SJSA1 (cell line): Measurements from ENCODE around the gene SPTBN1. TPM values are rescaled to one million over a fixed set of nuclear protein-coding genes. Genes with fewer than 3 reads are reported as not detected.

ENCODE experiments used
- DNase-seq, 2 experiments: peaks; one replicate each; pipeline ENCODE4 v3.0.0-alpha.2; 2015 to 2020; ENCODE audit warnings: low spot score in 2 of 2, low read depth in 1 of 2
- H3K27ac ChIP-seq: fragments of 250-450 bp; sonication (Bioruptor Pico); 2 replicates; pipeline ENCODE4 v1.5.1; 2020; ENCODE audit warnings: mild to moderate bottlenecking, moderate library complexity
- H3K27me3 ChIP-seq: fragments of 250-450 bp; sonication (Bioruptor Pico); replicated peaks from 2 replicates; pipeline ENCODE4 v1.5.1; 2020; ENCODE audit warnings: mild to moderate bottlenecking, moderate library complexity
- H3K36me3 ChIP-seq: fragments of 250-450 bp; sonication (Bioruptor Pico); 2 replicates; pipeline ENCODE4 v1.5.1; 2020; ENCODE audit warnings: mild to moderate bottlenecking
- H3K4me1 ChIP-seq: fragments of 250-450 bp; sonication (Bioruptor Pico); replicated peaks from 2 replicates; pipeline ENCODE4 v1.6.1; 2021; ENCODE audit warnings: mild to moderate bottlenecking
- H3K4me3 ChIP-seq: fragments of 250-450 bp; sonication (Bioruptor Pico); 2 replicates; pipeline ENCODE4 v1.5.1; 2020; ENCODE audit warnings: mild to moderate bottlenecking
- H3K9me3 ChIP-seq: fragments of 250-450 bp; sonication (Bioruptor Pico); replicated peaks from 2 replicates; pipeline ENCODE4 v1.5.1; 2020; ENCODE audit warnings: mild to moderate bottlenecking
- total RNA-seq: library from RNA; depleted of rRNA; stranded (reverse); fragments of >200 nt; shearing (Covaris generic); gene quantifications from 2 replicates; pipeline ENCODE4 v1.2.3, GENCODE V29; 2014

SPTBN1 gene
- total RNA-seq, 1 experiment from 2014 or later: 180 TPM

DNA sequence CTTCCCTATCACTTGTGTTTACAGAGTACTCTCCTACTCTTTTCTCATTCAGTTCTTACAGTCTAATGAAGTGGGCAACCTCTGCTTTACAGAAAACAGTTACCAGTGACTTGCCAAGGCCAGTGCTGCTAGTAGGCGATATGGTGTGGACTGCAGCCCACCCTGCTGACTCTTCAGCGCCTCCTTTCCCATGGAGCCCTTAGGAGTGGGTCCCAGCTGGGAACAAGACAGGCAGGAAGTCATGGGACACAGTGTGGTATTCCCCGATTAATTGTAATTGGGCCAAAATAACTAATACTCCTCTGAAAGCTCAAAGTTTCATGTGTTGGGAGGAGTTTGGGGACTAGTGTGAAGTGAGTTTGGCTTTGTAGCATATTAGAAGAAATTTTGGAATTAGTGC, 147.2 kb downstream of the SPTBN1 start:
- H3K27me3 ChIP-seq: no peaks in the 10 kb centered on the region
- peaks cover 27% of the 10 kb centered on the region for H3K36me3 ChIP-seq
- peaks cover 50% of the 10 kb centered on the region for H3K4me1 ChIP-seq
- DNase-seq: no peak
- no peaks in the 10 kb centered on the region for H3K9me3 ChIP-seq
- no peak overlapping the region for H3K4me3 ChIP-seq
- no peak overlapping the region; the same call in none of the 2 replicates for H3K27ac ChIP-seq

DNA sequence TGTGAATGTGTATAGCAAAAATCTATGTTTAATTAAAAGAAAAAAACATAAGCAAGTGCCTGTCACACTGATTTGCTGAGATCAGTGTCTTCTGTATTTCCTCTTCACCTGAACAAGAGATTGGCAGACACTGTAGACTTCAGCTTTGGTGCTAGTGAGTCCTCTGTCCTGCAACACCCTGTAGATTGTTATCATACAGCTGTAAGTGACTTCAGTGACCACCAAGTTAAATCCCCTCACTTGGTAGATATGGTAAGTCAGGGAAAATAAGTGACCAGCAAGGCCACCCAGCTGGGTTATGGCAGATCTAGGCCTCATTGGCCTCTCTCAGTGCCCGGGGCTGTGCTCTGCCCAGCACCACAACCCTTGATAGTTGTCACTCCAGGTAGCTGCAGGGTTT, 147.7 kb downstream of the SPTBN1 start:
- H3K27ac ChIP-seq: no peak overlapping the region; the same call in 1 of the 2 replicates
- peaks cover 23% of the 10 kb centered on the region for H3K36me3 ChIP-seq
- H3K27me3 ChIP-seq: no peaks in the 10 kb centered on the region
- no peak overlapping the region for H3K4me3 ChIP-seq
- DNase-seq: no peak
- peaks cover 50% of the 10 kb centered on the region for H3K4me1 ChIP-seq
- H3K9me3 ChIP-seq: no peaks in the 10 kb centered on the region

DNA sequence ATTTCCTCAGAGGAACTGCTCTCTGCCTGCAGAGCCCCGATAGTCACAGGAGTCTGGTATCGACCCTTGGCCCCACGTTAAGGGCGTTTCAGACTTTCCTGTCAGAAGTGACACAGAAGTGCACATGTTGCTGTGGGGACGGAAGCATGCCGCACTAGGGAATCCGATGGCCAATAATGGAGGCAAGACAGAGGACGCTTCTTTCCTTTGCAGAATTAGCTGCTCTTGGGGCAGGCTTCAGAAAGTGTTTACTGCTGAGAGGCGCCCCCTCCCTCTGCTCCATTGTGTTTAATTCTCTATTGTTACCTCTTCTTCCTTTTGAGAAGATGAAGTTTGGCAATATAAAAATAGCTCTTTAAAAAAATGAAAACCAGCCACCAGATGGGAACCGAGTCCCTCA, 148.7 kb downstream of the SPTBN1 start:
- Histone ChIP-seq H3K27me3 (no peaks in the 10 kb centered on the region), H3K27ac (no peak overlapping the region), H3K4me3 (no peak overlapping the region), H3K4me1 (peaks cover 48% of the 10 kb centered on the region), H3K36me3 (peaks cover 12% of the 10 kb centered on the region), H3K9me3 (no peaks in the 10 kb centered on the region)
- no peak for DNase-seq

DNA sequence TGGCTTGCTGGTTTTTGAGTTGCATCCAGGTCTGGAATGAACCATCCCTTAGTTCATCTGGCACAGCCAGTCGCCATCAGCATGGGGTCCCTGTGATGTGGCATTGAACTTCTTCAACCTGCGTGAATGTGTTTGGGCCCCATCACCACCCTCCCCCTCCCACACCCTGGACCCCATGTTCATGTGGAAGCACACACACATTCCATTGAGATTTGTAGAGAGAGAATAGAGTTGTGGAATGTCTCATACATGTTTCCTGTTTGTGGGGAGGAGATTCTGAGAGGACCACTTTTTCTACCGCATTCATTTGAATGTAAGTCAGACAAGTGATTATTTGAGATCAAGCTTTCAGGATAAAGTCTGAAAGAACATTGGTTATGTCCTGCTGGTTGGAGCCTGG, 149.7 kb downstream of the SPTBN1 start:
- Histone ChIP-seq H3K27me3 (no peaks in the 10 kb centered on the region), H3K4me1 (peaks cover 48% of the 10 kb centered on the region), H3K4me3 (no peak overlapping the region), H3K27ac (no peak overlapping the region), H3K9me3 (no peaks in the 10 kb centered on the region), H3K36me3 (peaks cover 7% of the 10 kb centered on the region)
- no peak for DNase-seq

DNA sequence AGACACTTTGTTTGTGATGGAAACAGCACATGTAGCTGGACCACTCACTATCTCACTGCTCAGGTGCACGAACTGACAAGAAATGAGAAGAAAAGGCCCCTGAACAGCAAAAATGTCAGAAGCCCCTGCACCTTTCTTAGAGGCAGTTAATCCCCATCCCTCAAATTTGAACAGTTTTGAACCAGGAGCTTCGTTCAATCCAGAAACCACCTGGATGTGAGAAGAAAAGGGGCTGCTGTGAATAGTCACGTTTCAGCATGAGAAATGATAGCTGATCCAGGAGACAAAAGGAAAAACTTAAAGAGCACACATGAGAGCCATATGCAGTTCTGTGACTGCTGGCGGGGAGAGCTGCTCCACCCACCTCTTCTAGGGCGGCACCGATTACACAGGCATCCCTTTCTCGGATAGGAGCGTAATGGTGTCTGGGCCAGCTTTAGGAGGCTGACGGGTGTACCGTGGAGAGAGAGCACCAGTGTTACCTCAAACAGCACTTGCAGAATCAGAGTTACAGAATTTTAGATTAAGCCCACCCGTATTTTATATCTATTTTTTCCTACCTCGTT, 150.3 kb downstream of the SPTBN1 start:
- no peak for DNase-seq
- Histone ChIP-seq H3K4me1 (peaks cover 41% of the 10 kb centered on the region), H3K36me3 (peaks cover 3% of the 10 kb centered on the region), H3K9me3 (no peaks in the 10 kb centered on the region), H3K27ac (no peak overlapping the region), H3K4me3 (no peak overlapping the region), H3K27me3 (no peaks in the 10 kb centered on the region)

DNA sequence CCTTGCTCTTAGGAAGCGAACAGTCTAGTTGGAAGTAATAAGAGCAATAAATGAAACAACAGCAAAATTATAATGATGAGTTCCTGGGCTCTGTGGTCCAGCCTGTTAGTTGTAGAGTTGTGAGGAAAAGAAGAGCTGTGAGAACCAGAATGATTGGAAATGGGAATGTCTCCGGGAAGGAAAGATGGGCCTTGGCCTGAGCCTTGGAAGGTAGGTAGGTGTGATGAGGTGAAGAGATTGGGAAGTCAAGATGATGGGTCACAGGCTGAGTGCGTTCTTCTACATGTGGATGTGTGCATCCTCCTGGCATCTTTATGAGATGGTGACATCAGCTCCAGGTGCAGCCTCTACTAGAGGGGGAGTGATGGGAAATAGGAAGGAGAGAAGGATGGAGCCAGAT, 152.1 kb downstream of the SPTBN1 start:
- peaks cover 26% of the 10 kb centered on the region for H3K4me1 ChIP-seq
- H3K27ac ChIP-seq: no peak overlapping the region

DNA sequence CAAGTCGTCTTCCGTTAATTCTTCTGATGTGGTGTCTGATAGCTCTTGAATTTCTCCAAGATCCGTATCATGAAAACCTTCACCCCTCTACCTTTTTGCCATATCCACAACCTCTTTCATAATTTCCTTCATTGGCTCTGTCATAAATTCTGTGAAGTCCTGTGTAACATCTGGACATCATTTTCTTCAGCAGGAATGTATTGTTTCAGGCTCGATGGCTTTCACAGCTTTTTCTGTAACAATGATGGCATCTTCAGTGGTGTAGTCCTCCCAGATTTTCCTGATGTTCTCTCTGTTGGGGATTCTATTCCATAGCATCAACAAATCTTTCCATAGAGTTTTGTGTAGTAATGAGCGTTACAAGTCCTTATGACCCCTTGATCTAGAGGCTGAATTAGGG, 153.1 kb downstream of the SPTBN1 start:
- Histone ChIP-seq H3K27me3 (no peaks in the 10 kb centered on the region), H3K4me3 (no peak overlapping the region), H3K4me1 (peaks cover 26% of the 10 kb centered on the region)

More for the DNA sequence above, 152.1 kb downstream of the SPTBN1 start:
- DNase-seq: no peak
- H3K9me3 ChIP-seq: no peaks in the 10 kb centered on the region
- H3K27me3 ChIP-seq: no peaks in the 10 kb centered on the region
- peaks cover 15% of the 10 kb centered on the region for H3K36me3 ChIP-seq
- H3K4me3 ChIP-seq: no peak overlapping the region

DNA sequence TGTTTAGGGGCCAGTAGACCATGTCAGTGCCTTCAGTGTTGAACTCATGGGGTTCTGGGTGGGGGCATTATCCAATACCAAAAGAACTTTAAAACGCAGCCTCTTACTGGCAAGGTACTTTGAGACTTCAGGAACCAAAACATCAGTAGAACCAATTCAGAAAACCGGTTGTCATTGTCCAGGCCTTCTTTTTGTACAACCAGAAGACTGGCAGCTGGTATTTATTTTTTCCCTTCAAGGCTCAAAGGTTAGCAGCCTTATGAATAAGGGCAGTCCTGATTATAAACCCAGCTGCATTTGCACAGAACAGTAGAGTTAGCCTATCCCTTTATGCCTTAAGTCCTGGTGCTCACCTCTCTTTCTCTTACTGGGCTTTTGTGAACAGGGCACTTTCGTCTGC, 153.5 kb downstream of the SPTBN1 start:
- no peak overlapping the region for H3K27ac ChIP-seq
- peaks cover 26% of the 10 kb centered on the region for H3K4me1 ChIP-seq
- no peaks in the 10 kb centered on the region for H3K27me3 ChIP-seq
- no peak for DNase-seq
- no peak overlapping the region for H3K4me3 ChIP-seq
- H3K36me3 ChIP-seq: peaks cover 28% of the 10 kb centered on the region
- no peaks in the 10 kb centered on the region for H3K9me3 ChIP-seq

More for the DNA sequence above, 153.1 kb downstream of the SPTBN1 start:
- H3K36me3 ChIP-seq: peaks cover 25% of the 10 kb centered on the region
- H3K9me3 ChIP-seq: no peaks in the 10 kb centered on the region
- no peak for DNase-seq
- H3K27ac ChIP-seq: no peak overlapping the region

DNA sequence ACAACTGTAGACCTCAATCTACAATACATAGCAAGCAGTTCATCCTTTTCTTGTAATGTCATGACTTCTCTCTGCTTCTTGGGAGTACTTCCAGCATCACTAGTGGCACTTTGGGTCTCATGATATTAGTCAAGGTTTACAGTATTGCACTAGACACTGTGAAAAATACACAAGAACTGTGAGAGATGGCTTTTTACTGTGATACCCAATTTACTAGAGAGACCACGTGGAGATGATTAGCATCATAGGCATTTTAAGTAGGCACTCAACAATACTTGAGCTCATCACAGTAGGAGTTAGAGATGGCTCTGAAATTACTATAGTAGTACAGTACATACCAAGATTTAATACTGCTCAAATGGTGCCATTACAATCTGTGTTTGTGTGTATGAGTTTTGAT, 154.6 kb downstream of the SPTBN1 start:
- H3K27me3 ChIP-seq: no peaks in the 10 kb centered on the region
- H3K9me3 ChIP-seq: no peaks in the 10 kb centered on the region
- H3K36me3 ChIP-seq: peaks cover 38% of the 10 kb centered on the region
- H3K4me1 ChIP-seq: peaks cover 18% of the 10 kb centered on the region
- no peak overlapping the region for H3K4me3 ChIP-seq
- no peak overlapping the region for H3K27ac ChIP-seq
- DNase-seq: peak in 1 of 2 experiments; percentile 29

DNA sequence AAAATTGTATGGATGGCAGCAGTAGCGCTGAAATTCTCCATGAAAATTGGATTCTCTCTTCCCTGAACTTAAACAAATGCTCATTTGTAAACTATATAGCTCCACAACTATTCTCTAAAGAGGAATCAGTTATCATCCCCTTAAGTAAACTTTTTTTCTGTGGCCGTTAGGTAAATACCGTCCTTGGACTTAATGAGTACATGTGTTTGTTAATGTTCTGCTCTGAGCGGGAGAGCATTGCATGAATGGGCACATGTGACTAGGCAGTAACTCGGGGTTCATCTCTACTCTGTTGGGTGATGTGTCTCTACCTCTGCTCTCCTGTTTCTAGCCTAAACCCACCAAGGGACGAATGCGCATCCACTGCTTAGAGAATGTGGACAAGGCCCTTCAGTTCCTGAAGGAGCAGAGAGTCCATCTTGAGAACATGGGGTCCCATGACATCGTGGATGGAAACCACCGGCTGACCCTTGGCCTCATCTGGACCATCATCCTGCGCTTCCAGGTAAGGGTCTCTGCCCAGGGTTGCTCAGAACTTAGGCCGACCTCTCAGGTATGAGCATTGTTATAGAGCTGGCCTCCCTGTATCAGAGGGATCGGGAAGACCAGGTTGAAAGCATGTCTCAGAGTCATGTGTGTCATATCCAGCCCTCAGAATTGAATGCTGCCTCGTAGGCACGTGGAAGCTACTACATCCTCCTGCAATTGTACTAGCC, 155.9 kb downstream of the SPTBN1 start:
- Histone ChIP-seq H3K9me3 (no peaks in the 10 kb centered on the region), H3K27me3 (no peaks in the 10 kb centered on the region), H3K36me3 (peaks cover 50% of the 10 kb centered on the region), H3K4me1 (peaks cover 14% of the 10 kb centered on the region), H3K4me3 (no peak overlapping the region), H3K27ac (no peak overlapping the region)
- no peak for DNase-seq

DNA sequence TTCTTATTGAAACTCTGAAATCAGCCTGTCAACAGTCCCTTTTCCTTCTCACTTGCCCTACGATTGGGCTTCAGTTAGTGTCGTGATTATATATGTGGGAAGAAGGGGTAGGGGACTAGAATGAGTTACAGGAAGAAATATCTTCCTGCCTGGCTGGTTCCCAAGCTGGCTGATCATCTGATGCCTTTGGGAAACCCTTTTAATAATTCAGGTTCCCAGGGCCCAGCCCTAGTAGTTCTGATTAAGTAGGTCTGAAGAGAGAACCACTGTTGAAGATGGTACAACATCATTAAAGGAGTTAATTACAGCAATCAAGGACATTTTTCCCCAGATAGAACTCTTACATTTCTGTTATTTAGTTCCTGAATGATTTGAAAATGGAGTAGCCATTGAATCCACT, 157.3 kb downstream of the SPTBN1 start:
- DNase-seq: no peak
- no peaks in the 10 kb centered on the region for H3K9me3 ChIP-seq
- H3K27ac ChIP-seq: no peak overlapping the region
- peaks cover 64% of the 10 kb centered on the region for H3K36me3 ChIP-seq
- no peak overlapping the region for H3K4me3 ChIP-seq
- H3K4me1 ChIP-seq: peaks cover 14% of the 10 kb centered on the region
- no peaks in the 10 kb centered on the region for H3K27me3 ChIP-seq

DNA sequence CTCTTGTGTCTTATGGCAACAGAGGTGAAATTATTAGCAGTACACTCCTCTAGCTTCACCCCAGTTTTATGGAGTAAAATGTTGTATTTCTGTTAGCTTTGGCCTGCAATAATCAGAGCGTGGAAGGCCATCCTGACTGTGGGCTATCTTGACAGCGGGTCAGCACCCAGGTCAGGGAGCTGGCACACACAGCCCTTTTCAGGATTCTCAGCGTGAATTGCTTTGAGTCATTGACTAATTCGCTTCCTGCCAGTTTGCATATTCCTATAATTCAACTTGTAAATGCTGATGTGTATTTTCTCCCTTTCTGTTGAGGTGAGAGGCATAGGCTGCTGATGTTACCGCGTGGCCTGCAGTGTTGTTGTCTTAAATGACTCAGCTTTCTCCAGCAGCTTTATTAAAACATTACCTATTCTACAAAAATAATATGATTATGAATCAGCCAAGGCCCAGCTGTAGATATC, 157.7 kb downstream of the SPTBN1 start:
- DNase-seq: no peak
- Histone ChIP-seq H3K27me3 (no peaks in the 10 kb centered on the region), H3K27ac (no peak overlapping the region)

DNA sequence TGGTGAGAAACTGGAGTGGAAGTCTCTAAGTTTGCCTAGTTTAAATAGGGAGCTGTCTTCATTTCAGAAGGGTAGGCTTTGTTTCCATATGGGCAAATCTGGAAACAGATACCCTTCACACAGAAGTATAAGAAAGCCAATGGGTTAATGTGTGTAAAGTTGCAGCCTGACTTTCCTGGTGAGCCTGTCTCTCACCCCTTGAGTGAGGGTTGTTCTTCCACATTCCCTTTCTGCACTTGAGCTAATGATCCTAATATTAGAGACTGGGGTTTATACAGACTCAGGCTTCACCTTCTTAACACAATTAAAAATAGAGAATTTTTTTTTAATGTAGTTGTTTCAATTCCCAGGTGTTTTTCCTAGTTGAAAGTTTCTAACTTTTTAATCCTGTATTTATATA, 158.7 kb downstream of the SPTBN1 start:
- Histone ChIP-seq H3K27me3 (no peaks in the 10 kb centered on the region), H3K27ac (no peak overlapping the region), H3K36me3 (peaks cover 79% of the 10 kb centered on the region), H3K4me1 (peaks cover 14% of the 10 kb centered on the region), H3K4me3 (no peak overlapping the region), H3K9me3 (no peaks in the 10 kb centered on the region)
- no peak for DNase-seq

More for the DNA sequence above, 157.7 kb downstream of the SPTBN1 start:
- Histone ChIP-seq H3K36me3 (peaks cover 69% of the 10 kb centered on the region), H3K9me3 (no peaks in the 10 kb centered on the region), H3K4me3 (no peak overlapping the region), H3K4me1 (peaks cover 14% of the 10 kb centered on the region)

DNA sequence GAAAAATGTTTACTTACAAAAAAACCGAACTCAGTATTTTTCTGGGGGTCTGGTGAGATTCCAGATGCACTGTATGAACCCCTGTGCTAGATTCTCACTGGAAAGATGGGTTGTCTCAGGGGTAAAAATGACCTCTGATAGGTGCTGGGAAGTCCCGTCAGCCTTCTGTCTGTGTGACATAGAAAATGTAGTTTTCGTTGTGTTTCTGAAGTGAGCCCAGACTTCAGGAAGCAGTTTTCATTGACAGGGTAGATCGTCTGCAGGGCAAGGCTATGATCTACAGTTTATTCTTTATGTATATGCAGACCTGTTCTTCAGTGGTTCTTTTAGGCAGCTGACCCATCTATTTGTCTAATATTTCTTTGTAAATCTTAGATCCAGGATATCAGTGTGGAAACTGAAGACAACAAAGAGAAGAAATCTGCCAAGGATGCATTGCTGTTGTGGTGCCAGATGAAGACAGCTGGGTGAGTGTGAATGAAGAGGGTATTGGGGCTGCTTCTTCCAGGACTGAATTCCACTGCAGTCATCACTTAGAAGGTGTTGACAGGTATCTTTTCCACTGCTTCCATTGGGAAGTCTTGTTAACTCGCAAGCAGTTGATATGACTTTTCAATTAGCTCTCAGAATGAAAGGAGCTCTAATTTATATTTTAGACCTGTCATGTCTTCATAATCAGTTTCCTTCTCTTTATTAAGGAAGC, 159.9 kb downstream of the SPTBN1 start:
- DNase-seq: no peak
- Histone ChIP-seq H3K4me3 (no peak overlapping the region), H3K4me1 (peaks cover 9% of the 10 kb centered on the region; the same call in 1 of the 2 replicates), H3K36me3 (peaks cover 90% of the 10 kb centered on the region), H3K9me3 (no peaks in the 10 kb centered on the region), H3K27ac (no peak overlapping the region), H3K27me3 (no peaks in the 10 kb centered on the region)
